Liver (tissue), 9 donors: ENCODE results near the gene ST8SIA5. TPM values are rescaled to one million over a fixed set of nuclear protein-coding genes. Genes with fewer than 3 reads are reported as not detected.

Source experiments
- DNase-seq: peaks from one replicate; pipeline ENCODE4 v3.0.0-alpha.2; 2017; ENCODE audit warnings: low spot score
- H3K27ac ChIP-seq, 2 donors: one replicate each; pipeline ENCODE4 v1.7.0; 2013; ENCODE audit warnings: inconsistent platforms in 2 of 2, low read length in 2 of 2, control low read depth in 1 of 2, low read depth in 1 of 2, mild to moderate bottlenecking in 1 of 2
- H3K27me3 ChIP-seq, 4 donors: one replicate each; pipeline versions ENCODE4 v1.6.1 to v1.7.0; 2013; ENCODE audit warnings: low read length in 3 of 4, inconsistent platforms in 1 of 4, mild to moderate bottlenecking in 1 of 4, moderate library complexity in 1 of 4; ENCODE audit not compliant: control insufficient read depth in 4 of 4, insufficient read depth in 4 of 4
- H3K36me3 ChIP-seq, 4 donors: one replicate each; pipeline versions ENCODE4 v1.6.1 to v1.7.0; 2013; ENCODE audit warnings: low read length in 3 of 4, mild to moderate bottlenecking in 3 of 4, low read depth in 1 of 4, moderate library complexity in 1 of 4; ENCODE audit not compliant: control insufficient read depth in 4 of 4, insufficient read depth in 3 of 4
- H3K4me1 ChIP-seq, 4 donors: one replicate each; pipeline versions ENCODE4 v1.6.1 to v1.7.0; 2013; ENCODE audit warnings: low read length in 3 of 4, mild to moderate bottlenecking in 3 of 4, moderate library complexity in 1 of 4; ENCODE audit not compliant: control insufficient read depth in 4 of 4, insufficient read depth in 4 of 4
- H3K4me3 ChIP-seq, 3 donors: one replicate each; pipeline versions ENCODE4 v1.6.1 to v1.7.0; 2013; ENCODE audit warnings: low read length in 3 of 3, control low read depth in 1 of 3, low read depth in 1 of 3, mild to moderate bottlenecking in 1 of 3
- H3K9ac ChIP-seq, 2 donors: one replicate each; pipeline ENCODE4 v1.7.0; 2013; ENCODE audit warnings: low read length in 2 of 2, mild to moderate bottlenecking in 2 of 2, moderate library complexity in 2 of 2, control low read depth in 1 of 2, low read depth in 1 of 2
- H3K9me3 ChIP-seq, 4 donors: one replicate each; pipeline versions ENCODE4 v1.6.1 to v1.7.0; 2013; ENCODE audit warnings: low read length in 3 of 4; ENCODE audit not compliant: control insufficient read depth in 4 of 4
- EGR1 ChIP-seq, 2 donors: IDR thresholded peaks; 2 replicates each; pipeline ENCODE4 v1.6.1; 2016 to 2018; ENCODE audit warnings: antibody characterized with exemption in 2 of 2, low read depth in 2 of 2
- FOXA1 ChIP-seq: IDR thresholded peaks from 2 replicates; pipeline ENCODE4 v1.6.1; 2016; ENCODE audit warnings: antibody characterized with exemption
- HNF4A ChIP-seq, 2 donors: conservative IDR thresholded peaks; 2 replicates each; pipeline ENCODE4 v1.6.1; 2016; ENCODE audit warnings: antibody characterized with exemption in 2 of 2, mild to moderate bottlenecking in 2 of 2
- HNF4G ChIP-seq: IDR thresholded peaks from 2 replicates; pipeline ENCODE4 v1.6.1; 2016; ENCODE audit warnings: antibody characterized with exemption
- JUND ChIP-seq, 2 donors: IDR thresholded peaks; 2 replicates each; pipeline ENCODE4 v1.6.1; 2016; ENCODE audit warnings: antibody characterized with exemption in 2 of 2
- NR2F2 ChIP-seq: IDR thresholded peaks from 2 replicates; pipeline ENCODE4 v1.6.1; 2016; ENCODE audit warnings: antibody characterized with exemption
- REST ChIP-seq: IDR thresholded peaks from 2 replicates; pipeline ENCODE4 v1.6.1; 2016; ENCODE audit warnings: antibody characterized with exemption, mild to moderate bottlenecking
- RXRA ChIP-seq, 2 donors: IDR thresholded peaks; 2 replicates each; pipeline ENCODE4 v1.6.1; 2017 to 2018; ENCODE audit warnings: antibody characterized with exemption in 2 of 2, mild to moderate bottlenecking in 1 of 2
- SP1 ChIP-seq: IDR thresholded peaks from 2 replicates; pipeline ENCODE4 v1.6.1; 2018; ENCODE audit warnings: antibody characterized with exemption, mild to moderate bottlenecking
- TAF1 ChIP-seq: conservative IDR thresholded peaks from 2 replicates; pipeline ENCODE4 v1.6.1; 2016; ENCODE audit warnings: antibody characterized with exemption, mild to moderate bottlenecking
- YY1 ChIP-seq: IDR thresholded peaks from 2 replicates; pipeline ENCODE4 v1.6.1; 2016; ENCODE audit warnings: antibody characterized with exemption, mild to moderate bottlenecking
- WGBS: extraction: QIAGEN DNeasy Blood & Tissue Kit; methylation state at CpG from one replicate; pipeline ENCODE4 v1.1.7; 2013; 5-methylcytosine and 5-hydroxymethylcytosine counted together
- polyA plus RNA-seq, 2 donors: library from polyadenylated mRNA; stranded (reverse) in 1 of 2; unstranded in 1 of 2; fragments of 200-250 nt in 1 of 2; fragments of >200 nt in 1 of 2; fragmentation: Nextera tagmentation in 1 of 2; extraction: Ambion mirVana in 1 of 2; gene quantifications; one replicate each; pipeline versions ENCODE4 v1.2.1 to v1.2.3, GENCODE V29; 2013 to 2015
- total RNA-seq, 2 donors: library from RNA; depleted of rRNA; stranded (reverse); fragments of >200 nt; gene quantifications; one replicate each; pipeline ENCODE4 v1.2.3, GENCODE V29; 2014
- TF ChIP-seq, protein P1 (sequence below): IDR thresholded peaks from 2 replicates; pipeline ENCODE4 v1.6.1; 2016; ENCODE audit warnings: antibody characterized with exemption
- TF ChIP-seq, protein P2 (sequence below): IDR thresholded peaks from 2 replicates; pipeline ENCODE4 v1.6.1; 2016; ENCODE audit warnings: antibody characterized with exemption
- TF ChIP-seq, protein P3 (sequence below): IDR thresholded peaks from 2 replicates; pipeline ENCODE4 v1.6.1; 2016; ENCODE audit warnings: antibody characterized with exemption
- donor health status: healthy.
- donor health status: healthy.
- donor health status: healthy.
- donor health status: healthy.
- donor health status: healthy.

The ST8SIA5 gene
- total and polyA plus RNA-seq, 4 donors: under 0.01 to 0.12 (median 0.05) TPM; not detected in 1

- no peak for DNase-seq
- Histone ChIP-seq H3K9ac (no peak overlapping the region), H3K27me3 (no peaks in the 10 kb centered on the region), H3K9me3 (no peaks in the 10 kb centered on the region), H3K36me3 (no peaks in the 10 kb centered on the region), H3K4me1 (no peaks in the 10 kb centered on the region), H3K4me3 (no peak overlapping the region), H3K27ac (no peak overlapping the region)
- TF ChIP-seq HNF4A (conservative IDR thresholded peaks at IDR 0.05): no peak
- no peak for TF ChIP-seq NR2F2
- no peak for TF ChIP-seq HNF4G
- TF ChIP-seq SP1: no peak
- TF ChIP-seq, protein P1, sequence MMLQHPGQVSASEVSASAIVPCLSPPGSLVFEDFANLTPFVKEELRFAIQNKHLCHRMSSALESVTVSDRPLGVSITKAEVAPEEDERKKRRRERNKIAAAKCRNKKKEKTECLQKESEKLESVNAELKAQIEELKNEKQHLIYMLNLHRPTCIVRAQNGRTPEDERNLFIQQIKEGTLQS: no peak
- no peak for TF ChIP-seq EGR1 (IDR thresholded peaks at IDR 0.05; ENCODE audit: low read depth in 2 of 2)
- 79% methylated on average over 7 of the region's 7 CpGs for WGBS
These were observed 110.4 kb downstream of the ST8SIA5 start for GRCh38 chr18:46646468-46646867.

DNA sequence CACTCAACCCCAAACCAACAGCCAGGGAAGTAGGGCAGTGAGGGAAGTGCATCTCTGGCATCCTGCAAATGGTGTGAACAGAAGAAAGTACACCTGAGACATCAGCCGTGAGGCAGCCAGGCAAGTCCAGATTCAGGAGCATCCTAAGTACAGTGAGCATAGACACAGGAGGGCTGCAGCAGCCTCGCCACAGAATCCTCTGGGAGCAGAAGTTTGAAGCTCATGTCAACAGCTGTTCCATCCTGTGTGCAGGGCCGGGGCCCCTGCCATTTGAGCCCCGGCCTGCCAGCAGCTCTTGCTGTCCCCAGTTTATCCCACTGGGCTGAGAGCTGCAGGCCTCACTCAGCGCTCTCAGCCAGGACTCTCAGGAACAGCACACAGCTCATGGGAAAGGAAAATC is 114.3 kb downstream of the ST8SIA5 start:
- no peaks in the 10 kb centered on the region for H3K27me3 ChIP-seq
- H3K4me3 ChIP-seq: no peak overlapping the region
- H3K9me3 ChIP-seq: no peaks in the 10 kb centered on the region
- WGBS: 69% methylated on average over 5 of the region's 5 CpGs
- TF ChIP-seq NR2F2 (no peak), HNF4G (no peak), REST (no peak), JUND (IDR thresholded peaks at IDR 0.05) (no peak), TAF1 (no peak), FOXA1 (no peak), SP1 (no peak), YY1 (no peak), RXRA (IDR thresholded peaks at IDR 0.05) (no peak), EGR1 (IDR thresholded peaks at IDR 0.05; ENCODE audit: low read depth in 2 of 2) (no peak)
- TF ChIP-seq, protein P1: no peak
- TF ChIP-seq, protein P2, sequence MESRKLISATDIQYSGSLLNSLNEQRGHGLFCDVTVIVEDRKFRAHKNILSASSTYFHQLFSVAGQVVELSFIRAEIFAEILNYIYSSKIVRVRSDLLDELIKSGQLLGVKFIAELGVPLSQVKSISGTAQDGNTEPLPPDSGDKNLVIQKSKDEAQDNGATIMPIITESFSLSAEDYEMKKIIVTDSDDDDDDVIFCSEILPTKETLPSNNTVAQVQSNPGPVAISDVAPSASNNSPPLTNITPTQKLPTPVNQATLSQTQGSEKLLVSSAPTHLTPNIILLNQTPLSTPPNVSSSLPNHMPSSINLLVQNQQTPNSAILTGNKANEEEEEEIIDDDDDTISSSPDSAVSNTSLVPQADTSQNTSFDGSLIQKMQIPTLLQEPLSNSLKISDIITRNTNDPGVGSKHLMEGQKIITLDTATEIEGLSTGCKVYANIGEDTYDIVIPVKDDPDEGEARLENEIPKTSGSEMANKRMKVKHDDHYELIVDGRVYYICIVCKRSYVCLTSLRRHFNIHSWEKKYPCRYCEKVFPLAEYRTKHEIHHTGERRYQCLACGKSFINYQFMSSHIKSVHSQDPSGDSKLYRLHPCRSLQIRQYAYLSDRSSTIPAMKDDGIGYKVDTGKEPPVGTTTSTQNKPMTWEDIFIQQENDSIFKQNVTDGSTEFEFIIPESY: no peak
- TF ChIP-seq, protein P3, sequence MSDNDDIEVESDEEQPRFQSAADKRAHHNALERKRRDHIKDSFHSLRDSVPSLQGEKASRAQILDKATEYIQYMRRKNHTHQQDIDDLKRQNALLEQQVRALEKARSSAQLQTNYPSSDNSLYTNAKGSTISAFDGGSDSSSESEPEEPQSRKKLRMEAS: no peak
- no peaks in the 10 kb centered on the region for H3K36me3 ChIP-seq
- no peaks in the 10 kb centered on the region for H3K4me1 ChIP-seq
- no peak overlapping the region for H3K9ac ChIP-seq
- no peak for DNase-seq
- no peak overlapping the region for H3K27ac ChIP-seq
